NAMALWA (cell line): ENCODE measurements around the gene POU2F3.

ENCODE experiments used
- DNase-seq: peaks from one replicate; pipeline ENCODE4 v3.0.0-alpha.2; 2015; ENCODE audit warnings: low spot score

The POU2F3 gene

DNA sequence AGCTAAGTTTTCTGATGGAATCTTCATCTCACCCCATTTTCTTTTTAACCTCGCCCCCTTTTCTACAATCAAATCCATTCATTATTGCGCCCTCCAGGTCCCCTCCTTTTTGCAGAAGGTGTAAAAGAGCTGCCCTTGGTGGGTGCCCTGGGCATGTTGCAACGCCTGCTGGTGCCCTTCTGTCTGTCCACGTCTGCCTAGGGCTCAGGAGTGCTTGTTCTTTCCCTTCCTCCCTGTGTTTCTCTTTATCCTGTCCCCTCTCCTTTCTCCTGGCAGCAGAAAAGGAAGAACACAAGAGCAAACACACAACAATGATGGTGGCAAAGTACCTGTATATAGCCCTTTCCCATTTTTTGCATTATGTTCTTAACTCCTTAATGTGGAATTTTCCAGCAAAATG is 79.0 kb downstream of the POU2F3 start:
- DNase-seq, result no peak

DNA sequence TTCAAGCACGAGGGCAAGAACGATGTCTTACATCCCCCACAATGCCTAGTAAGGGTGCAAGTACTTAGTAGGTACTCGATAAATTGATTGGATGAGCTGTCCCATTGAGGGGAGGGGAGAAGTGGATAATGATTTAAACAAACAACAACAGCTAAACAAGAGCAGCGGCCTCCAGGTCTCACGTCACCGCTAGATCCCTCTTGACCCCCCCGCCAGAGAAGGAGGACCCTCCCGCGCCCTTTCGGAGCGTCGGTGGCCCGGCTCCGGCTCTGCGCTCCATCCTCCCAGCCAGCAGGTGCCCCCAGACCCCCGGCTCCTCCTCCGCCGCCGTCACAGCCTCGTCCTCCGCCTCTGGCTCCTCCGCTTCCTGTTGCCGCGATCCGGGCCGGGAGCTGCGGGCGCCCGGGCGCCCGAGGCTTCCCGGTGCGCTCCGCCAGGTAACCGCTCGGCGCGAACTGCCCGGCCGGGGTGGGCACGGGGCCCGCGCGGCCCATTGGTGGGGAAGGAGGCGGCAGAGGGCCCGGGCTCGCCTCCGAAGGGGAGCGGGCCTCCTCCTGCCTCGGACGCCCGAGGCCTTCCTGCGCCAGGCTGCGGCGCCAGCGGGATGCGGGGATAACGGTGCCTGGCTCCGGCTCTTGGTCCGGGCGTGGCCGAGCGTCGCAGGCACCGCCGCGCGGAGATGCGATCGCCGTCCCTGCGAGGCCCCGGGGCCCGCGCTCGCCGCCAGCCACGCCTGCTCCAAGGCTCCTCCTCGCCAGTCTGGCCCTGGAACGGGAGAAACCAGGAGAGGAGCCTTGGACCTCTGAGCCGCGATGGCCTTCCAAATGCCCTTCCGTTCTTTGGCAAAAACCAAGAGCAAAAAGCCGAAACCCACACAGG is 85.2 kb downstream of the POU2F3 start, which contains the start of gene TLCD5:
TSS of gene TLCD5 (plus strand) at position 368 of the 879 bp plus-strand sequence. CDS start 2,143 bp downstream, outside the sequence.
- no peak for DNase-seq

GRCh38 chr11:120326228-120326627 is 86.3 kb downstream of the POU2F3 start:
- no peak for DNase-seq

- DNase-seq, result no peak
These were observed 86.9 kb downstream of the POU2F3 start for GRCh38 chr11:120326845-120327281.

DNA sequence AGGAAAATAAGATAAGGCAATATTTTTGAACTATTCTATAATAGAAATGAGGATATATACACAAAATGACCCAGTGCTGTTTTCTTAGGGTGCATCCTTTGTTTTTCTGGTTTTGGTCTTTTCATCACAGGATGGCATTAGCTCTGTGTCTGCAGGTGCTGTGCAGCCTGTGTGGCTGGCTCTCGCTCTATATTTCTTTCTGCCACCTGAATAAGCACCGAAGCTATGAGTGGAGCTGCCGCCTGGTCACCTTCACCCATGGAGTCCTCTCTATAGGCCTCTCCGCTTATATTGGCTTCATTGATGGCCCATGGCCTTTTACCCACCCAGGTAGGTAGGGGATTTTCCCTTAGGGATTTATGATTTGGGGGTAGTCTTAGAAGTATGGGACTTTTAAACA is 87.4 kb downstream of the POU2F3 start:
- DNase-seq, result no peak

- DNase-seq, result no peak
These were observed 89.6 kb downstream of the POU2F3 start for GRCh38 chr11:120329556-120329955.

DNA sequence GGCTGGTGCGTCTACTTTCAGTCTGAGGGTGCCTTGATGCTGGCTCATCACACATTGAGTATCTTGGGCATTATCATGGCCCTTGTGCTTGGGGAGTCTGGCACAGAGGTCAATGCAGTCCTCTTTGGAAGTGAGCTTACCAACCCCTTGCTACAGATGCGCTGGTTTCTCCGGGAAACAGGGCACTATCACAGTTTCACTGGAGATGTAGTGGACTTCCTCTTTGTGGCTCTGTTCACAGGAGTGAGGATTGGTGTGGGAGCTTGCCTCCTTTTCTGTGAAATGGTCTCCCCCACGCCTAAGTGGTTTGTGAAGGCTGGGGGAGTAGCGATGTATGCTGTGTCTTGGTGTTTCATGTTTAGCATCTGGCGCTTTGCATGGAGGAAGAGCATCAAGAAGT is 90.1 kb downstream of the POU2F3 start:
- DNase-seq, result no peak

DNA sequence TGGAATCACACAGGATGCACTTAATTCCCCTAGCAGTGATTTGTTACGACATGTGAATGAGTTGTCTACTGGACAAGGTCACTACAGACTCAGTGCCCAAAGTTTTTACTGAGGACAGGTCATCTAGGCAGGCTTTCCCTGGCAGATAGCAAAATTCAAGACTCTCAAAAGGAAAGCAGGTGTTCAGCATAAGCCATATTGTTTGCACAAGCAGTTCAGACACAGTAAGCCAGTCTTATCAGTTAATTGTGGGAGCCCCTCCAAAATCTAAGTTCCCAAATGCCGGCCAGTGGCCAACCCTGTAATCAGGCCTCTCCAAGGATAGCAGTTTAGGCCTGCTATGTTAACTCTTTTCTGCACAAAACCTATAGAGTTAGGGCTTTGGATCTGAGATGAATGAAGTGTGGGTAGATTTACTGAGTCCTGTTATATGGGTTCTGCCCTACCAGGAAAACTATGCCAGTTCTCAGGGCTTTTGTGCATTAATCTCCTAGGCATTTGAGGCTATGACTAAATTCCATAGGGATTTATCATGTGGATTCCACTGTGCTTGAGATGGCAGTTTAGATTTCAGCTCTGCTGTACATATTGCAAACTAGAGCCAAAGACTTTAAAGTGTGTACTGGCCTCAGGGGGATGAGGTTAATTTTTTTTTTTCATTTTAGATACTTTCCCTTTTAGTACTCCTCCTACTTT is 91.5 kb downstream of the POU2F3 start:
- DNase-seq, result no peak

GRCh38 chr11:120332822-120333716 is 93.1 kb downstream of the POU2F3 start:
- DNase-seq, result no peak

- no peak for DNase-seq
These were observed 93.9 kb downstream of the POU2F3 start for GRCh38 chr11:120333801-120334200.

DNA sequence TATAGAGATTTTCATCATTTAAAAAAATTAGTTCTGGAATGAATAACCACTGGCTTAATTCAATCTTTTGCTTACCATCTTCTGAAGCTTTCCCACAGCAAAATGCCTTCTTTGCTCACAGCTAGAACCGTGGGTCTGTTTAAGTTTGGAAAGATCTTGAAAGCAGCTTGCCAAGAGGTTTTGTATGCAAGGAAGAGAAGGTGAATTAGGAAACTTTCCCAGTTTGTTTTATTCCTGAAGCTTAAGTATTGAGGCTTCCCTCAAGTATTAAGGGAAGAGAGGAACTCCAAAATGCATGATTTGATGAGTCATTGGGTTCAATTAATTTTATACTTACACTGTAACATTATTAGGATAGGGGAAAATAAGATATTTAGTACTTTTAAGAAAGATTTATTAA is 94.4 kb downstream of the POU2F3 start:
- DNase-seq, result no peak

GRCh38 chr11:120334894-120335462 is 95.0 kb downstream of the POU2F3 start:
- peak; percentile 88 for DNase-seq

GRCh38 chr11:120335556-120335907 is 95.6 kb downstream of the POU2F3 start:
- DNase-seq, result no peak

DNA sequence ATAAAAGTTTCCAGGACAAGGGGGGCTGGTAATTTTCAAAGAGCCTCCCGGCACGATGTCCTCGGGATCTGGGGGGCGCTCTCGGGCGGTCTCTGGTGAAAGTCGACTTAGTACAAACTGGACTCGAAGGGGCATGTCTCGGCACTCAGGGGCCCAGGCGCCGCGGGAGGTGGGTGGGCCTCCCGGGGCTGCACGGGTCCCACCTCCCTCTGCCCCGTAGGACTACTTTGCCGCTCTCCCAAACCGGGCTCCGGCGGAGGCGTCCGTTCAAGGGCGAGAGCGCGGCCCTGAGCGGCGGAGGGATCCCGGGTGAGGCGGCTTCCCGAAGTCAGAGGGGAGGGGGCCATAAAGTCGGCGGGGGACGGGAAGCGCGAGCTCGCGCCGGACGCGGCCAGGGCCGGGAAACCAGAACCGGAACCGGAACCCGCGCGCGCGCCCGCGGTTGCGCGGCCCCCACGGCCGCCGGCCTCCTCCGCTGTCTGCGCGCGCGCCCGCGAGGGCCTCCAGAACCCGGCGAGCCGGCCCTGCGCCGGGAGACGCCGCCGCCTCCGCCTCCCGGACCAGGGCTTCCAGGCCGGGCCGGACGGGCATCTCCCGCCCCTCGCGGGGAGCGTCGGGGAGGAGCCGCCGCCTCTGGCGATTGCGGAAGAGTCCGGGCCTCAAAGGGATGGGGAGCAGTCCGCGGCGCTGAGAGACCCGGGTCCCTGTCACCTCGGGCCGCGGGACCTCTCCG is 96.1 kb downstream of the POU2F3 start, which contains the start of gene ARHGEF12:
TSS of gene ARHGEF12 (plus strand) at position 506 of the 733 bp plus-strand sequence. CDS start 831 bp downstream, outside the sequence.
- DNase-seq, result peak; percentile 74

GRCh38 chr11:120336641-120337354 is 96.9 kb downstream of the POU2F3 start:
- no peak for DNase-seq

DNA sequence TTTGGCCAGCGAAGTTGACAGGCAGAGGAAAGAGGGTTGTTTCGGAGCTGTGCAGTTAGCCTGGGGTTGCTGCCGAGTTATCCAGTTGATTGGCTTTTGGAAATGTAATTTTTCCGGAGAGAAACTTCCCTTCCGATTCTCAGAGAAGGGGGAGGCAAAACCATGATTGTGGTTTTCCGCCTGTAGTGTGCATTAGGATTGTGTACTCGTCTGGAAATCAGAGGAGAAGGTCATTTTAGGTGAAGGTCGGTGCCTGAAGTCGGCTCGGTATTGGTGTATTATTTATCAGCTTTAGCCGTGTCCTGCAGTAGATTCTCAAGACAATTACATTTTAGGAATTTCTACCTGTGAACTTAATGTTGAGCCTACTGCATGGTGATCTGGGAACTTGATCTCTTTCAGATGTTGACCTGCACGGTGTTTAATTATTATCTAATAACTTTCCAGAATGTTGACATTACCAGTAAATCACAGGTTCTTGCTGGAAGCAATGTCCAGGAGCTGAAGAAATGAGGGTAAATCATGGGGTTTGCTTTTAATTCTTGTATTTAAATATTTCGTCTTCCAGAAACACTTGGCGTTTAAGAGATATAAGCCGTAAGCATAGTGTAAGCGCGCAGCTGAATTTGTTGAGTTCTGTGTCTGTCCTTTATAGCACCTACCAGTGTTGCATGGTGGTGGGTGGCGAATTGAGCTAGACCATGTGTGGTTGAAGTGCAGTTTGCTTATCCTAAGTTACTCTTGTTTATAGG is 97.6 kb downstream of the POU2F3 start:
- no peak for DNase-seq

- no peak for DNase-seq
These were observed 98.4 kb downstream of the POU2F3 start for GRCh38 chr11:120338107-120338933.

- DNase-seq, result no peak
These were observed 99.5 kb downstream of the POU2F3 start for GRCh38 chr11:120339394-120339890.
